HS-5 (cell line): ENCODE data around the gene COL6A2.
"Not testable (repeated sequence)": the region's sequence is repeated elsewhere in the genome, so short reads cannot be mapped to it uniquely, and the experiment has no call there.

ENCODE experiments used
- DNase-seq: peaks from one replicate; pipeline ENCODE4 v3.0.0-alpha.2; 2012; ENCODE audit warnings: low read depth

COL6A2 gene

DNA sequence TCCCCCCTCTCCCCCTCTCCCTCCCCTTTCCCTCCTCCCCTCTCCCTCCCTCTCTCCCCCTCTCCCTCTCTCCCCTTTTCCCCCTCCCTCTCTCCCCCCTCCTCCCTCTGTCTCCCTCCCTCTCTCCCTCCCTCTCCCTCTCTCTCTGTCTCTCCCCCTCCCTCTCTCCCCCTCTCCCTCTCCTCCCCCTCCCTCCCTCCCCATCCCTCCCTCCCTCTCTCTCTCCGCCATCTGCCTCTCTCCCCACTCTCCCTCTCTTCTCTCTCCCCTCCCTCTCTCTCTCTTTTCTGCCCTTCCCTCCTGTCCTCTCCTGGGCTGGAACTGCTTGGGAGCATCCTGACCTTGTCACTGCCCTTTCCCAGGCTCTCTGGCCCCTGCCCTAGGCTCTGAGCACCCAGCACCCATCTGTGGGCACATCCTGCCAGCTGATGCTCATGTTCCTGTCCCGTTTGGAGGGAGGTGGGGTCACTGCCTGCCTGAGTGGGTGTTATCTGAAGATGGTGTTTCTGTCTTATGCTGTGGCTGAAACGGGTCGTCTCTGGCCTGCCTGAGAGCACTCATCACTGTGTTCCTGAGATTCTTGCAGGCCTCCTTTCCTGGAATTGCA is 46.7 kb downstream of the COL6A2 start:
- no peak for DNase-seq

GRCh38 chr21:46145159-46145839 is 47.4 kb downstream of the COL6A2 start:
- DNase-seq: no peak

- DNase-seq: no peak
Observed at GRCh38 chr21:46145840-46146691, 48.2 kb downstream of the COL6A2 start.

GRCh38 chr21:46146856-46147255 is 48.9 kb downstream of the COL6A2 start:
- no peak for DNase-seq

GRCh38 chr21:46147429-46147828 is 49.5 kb downstream of the COL6A2 start:
- DNase-seq: not testable (repeated sequence)

- no peak for DNase-seq
Observed at GRCh38 chr21:46148106-46148505, 50.2 kb downstream of the COL6A2 start.

- DNase-seq: no peak
Observed at GRCh38 chr21:46149205-46149901, 51.4 kb downstream of the COL6A2 start.

- no peak for DNase-seq
Observed at GRCh38 chr21:46150073-46150472, 52.2 kb downstream of the COL6A2 start.

- DNase-seq: no peak
Observed at GRCh38 chr21:46150491-46151121, 52.7 kb downstream of the COL6A2 start.

- DNase-seq: no peak
Observed at GRCh38 chr21:46151261-46151988, 53.5 kb downstream of the COL6A2 start.

- no peak for DNase-seq
Observed at GRCh38 chr21:46151989-46152926, 54.3 kb downstream of the COL6A2 start.

GRCh38 chr21:46152927-46153246 is 55.0 kb downstream of the COL6A2 start:
- no peak for DNase-seq

- DNase-seq: no peak
Observed at GRCh38 chr21:46153247-46154154, 55.6 kb downstream of the COL6A2 start.

- DNase-seq: no peak
Observed at GRCh38 chr21:46154155-46154954, 56.4 kb downstream of the COL6A2 start.

DNA sequence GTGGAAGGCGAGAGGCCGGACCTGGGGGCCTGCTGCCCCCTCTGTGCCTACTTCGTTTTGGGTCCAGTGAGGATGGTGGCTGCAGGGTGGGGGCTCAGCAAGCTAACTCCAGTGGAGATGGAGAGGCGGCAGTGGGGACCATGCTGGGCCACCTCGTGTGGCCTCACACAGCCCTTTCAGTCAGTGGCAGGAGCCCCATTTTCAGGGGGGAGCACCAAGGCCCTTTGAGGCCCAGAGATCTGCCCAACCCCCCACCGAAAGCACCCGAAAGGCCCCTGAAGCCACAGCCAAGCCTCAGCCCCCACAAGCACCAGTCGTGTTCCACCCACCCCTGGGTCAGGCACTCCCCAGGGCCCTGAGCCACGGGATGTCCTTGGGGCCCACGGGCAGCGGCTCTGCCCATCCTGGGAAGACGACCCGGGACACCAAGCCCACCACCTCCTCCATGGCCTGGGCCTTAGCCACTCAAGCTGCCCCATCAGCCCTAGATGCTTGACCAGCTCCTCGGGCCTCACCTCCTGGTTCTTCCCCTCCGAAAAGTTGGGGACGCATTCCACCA is 57.1 kb downstream of the COL6A2 start:
- no peak for DNase-seq

GRCh38 chr21:46155514-46156377 is 57.8 kb downstream of the COL6A2 start, which contains the start of gene FTCD:
Gene FTCD (minus strand): TSS chr21:46155579. CDS start chr21:46155523, 56 bp downstream.
- DNase-seq: no peak

GRCh38 chr21:46156378-46156645 is 58.4 kb downstream of the COL6A2 start:
- no peak for DNase-seq
